ENCODE measurements around the gene DUOX2. TPM values are rescaled to one million over a fixed set of nuclear protein-coding genes. Genes with fewer than 3 reads are reported as not detected.

DUOX2 gene
- polyA plus RNA-seq, 1 donor (not counting 4 experiments of a cell fraction or from before 2014, with no cell fraction given), result 0.31 TPM

DNA sequence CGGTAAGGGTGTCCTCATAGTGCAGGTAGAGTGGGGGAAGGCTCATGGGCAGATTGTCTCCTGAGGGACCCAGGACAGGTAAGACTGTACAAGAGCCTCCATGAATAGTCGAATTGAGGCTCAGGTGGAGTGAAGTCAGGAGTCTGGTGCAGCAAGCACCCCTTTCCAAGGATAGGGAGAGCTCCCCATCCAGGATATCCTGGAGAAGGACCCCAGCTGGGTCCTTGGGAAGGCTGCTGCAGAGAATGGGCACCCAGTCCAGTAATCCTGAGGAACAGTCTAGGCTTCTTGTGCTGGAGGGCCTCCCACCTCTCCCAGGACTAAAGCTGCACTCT lies 746 bp upstream of the DUOX2 start:
- FAIRE-seq, result no peak
- dilution Hi-C loops (cut with MboI; ENCODE audit: extremely low pct_ligation_motif_present, low sequenced_read_pairs), result no loop called here

GRCh38 chr15:45113380-45113990 lies 487 bp downstream of the DUOX2 start:
- no peak overlapping the region for H3K9ac ChIP-seq (ENCODE audit: control insufficient read depth, extremely low read depth, insufficient read depth, low read length)
- no peak for FAIRE-seq
- no peak for DNase-seq (ENCODE audit: low read depth, low spot score)
- TF ChIP-seq CTCF (optimal IDR thresholded peaks at IDR 0.05 in 1 of 3, IDR thresholded peaks at IDR 0.05 in 1 of 3, conservative IDR thresholded peaks at IDR 0.05 in 1 of 3; ENCODE audit: extremely low read depth in 1 of 3, insufficient read depth in 2 of 3, low read length in 3 of 3), result no peak
- TF ChIP-seq EZH2 (IDR thresholded peaks at IDR 0.05; ENCODE audit: low read length), result no peak
- no peaks in the 10 kb centered on the region for H3K9me1 ChIP-seq (ENCODE audit: control insufficient read depth, extremely low read depth, insufficient read depth, low read length)
- no peaks in the 10 kb centered on the region for H3K9me3 ChIP-seq (ENCODE audit: control insufficient read depth, low read depth, low read length)
- no peaks in the 10 kb centered on the region for H3K79me2 ChIP-seq (ENCODE audit: control insufficient read depth, insufficient read depth, low read length)
- dilution Hi-C loops (cut with MboI; ENCODE audit: extremely low pct_ligation_motif_present, low sequenced_read_pairs), result no loop called here
- H3K36me3 ChIP-seq (ENCODE audit: control insufficient read depth in 2 of 2, extremely low read depth in 1 of 2, insufficient read depth in 2 of 2, low read length in 2 of 2), result no peaks in the 10 kb centered on the region
- no peak overlapping the region for H3K4me3 ChIP-seq (ENCODE audit: control insufficient read depth in 2 of 3, extremely low read depth in 1 of 3, insufficient read depth in 2 of 3, low read depth in 1 of 3, low read length in 3 of 3)
- H3K4me2 ChIP-seq (ENCODE audit: control insufficient read depth, extremely low read depth, insufficient read depth, low read depth, low read length), result peak overlapping the region; percentile 73
- no peak overlapping the region for H3K27ac ChIP-seq (ENCODE audit: control insufficient read depth, insufficient read depth, low read length)
- peaks cover 5% of the 10 kb centered on the region for H4K20me1 ChIP-seq (ENCODE audit: control insufficient read depth, extremely low read depth, insufficient read depth, low read length)
- peaks cover 14% of the 10 kb centered on the region for H3K4me1 ChIP-seq (ENCODE audit: control insufficient read depth, extremely low read depth, insufficient read depth, low read length)
- peaks cover 81% of the 10 kb centered on the region for H3K27me3 ChIP-seq (ENCODE audit: control insufficient read depth, extremely low read depth, insufficient read depth, low read length)
- no peak overlapping the region for H2AFZ ChIP-seq (ENCODE audit: control insufficient read depth, low read length)

More for the DNA sequence above, 746 bp upstream of the DUOX2 start:
- Histone ChIP-seq H4K20me1 (ENCODE audit: control insufficient read depth, extremely low read depth, insufficient read depth, low read length) (peaks cover 5% of the 10 kb centered on the region), H3K4me1 (ENCODE audit: control insufficient read depth, extremely low read depth, insufficient read depth, low read length) (peaks cover 14% of the 10 kb centered on the region), H3K9me1 (ENCODE audit: control insufficient read depth, extremely low read depth, insufficient read depth, low read length) (no peaks in the 10 kb centered on the region), H3K9me3 (ENCODE audit: control insufficient read depth, low read depth, low read length) (no peaks in the 10 kb centered on the region), H3K4me3 (ENCODE audit: control insufficient read depth in 2 of 3, extremely low read depth in 1 of 3, insufficient read depth in 2 of 3, low read depth in 1 of 3, low read length in 3 of 3) (no peak overlapping the region), H2AFZ (ENCODE audit: control insufficient read depth, low read length) (no peak overlapping the region), H3K79me2 (ENCODE audit: control insufficient read depth, insufficient read depth, low read length) (no peaks in the 10 kb centered on the region), H3K27ac (ENCODE audit: control insufficient read depth, insufficient read depth, low read length) (no peak overlapping the region), H3K4me2 (ENCODE audit: control insufficient read depth, extremely low read depth, insufficient read depth, low read depth, low read length) (no peak overlapping the region), H3K27me3 (ENCODE audit: control insufficient read depth, extremely low read depth, insufficient read depth, low read length) (peaks cover 75% of the 10 kb centered on the region), H3K36me3 (ENCODE audit: control insufficient read depth in 2 of 2, extremely low read depth in 1 of 2, insufficient read depth in 2 of 2, low read length in 2 of 2) (no peaks in the 10 kb centered on the region), H3K9ac (ENCODE audit: control insufficient read depth, extremely low read depth, insufficient read depth, low read length) (no peak overlapping the region)
- DNase-seq (ENCODE audit: low read depth, low spot score), result no peak
- no peak for TF ChIP-seq CTCF (optimal IDR thresholded peaks at IDR 0.05 in 1 of 3, IDR thresholded peaks at IDR 0.05 in 1 of 3, conservative IDR thresholded peaks at IDR 0.05 in 1 of 3; ENCODE audit: extremely low read depth in 1 of 3, insufficient read depth in 2 of 3, low read length in 3 of 3)
- peak; percentile 59 for TF ChIP-seq EZH2 (IDR thresholded peaks at IDR 0.05; ENCODE audit: low read length)

Data from keratinocyte (primary cell).